Muscle layer of colon (tissue), 2 donors: ENCODE measurements around the gene IDS.
"Not testable (repeated sequence)": the region's sequence is repeated elsewhere in the genome, so short reads cannot be mapped to it uniquely, and the experiment has no call there.

Experiments
- H3K27ac ChIP-seq: one replicate; pipeline ENCODE4 v1.7.0; 2013; ENCODE audit warnings: low read depth, mild to moderate bottlenecking, low read length, moderate library complexity
- H3K27me3 ChIP-seq, 2 donors: one replicate each; pipeline ENCODE4 v1.7.0; 2013; ENCODE audit warnings: low read length in 2 of 2, mild to moderate bottlenecking in 2 of 2; ENCODE audit not compliant: insufficient read depth in 2 of 2, control insufficient read depth in 1 of 2
- H3K36me3 ChIP-seq: one replicate; pipeline ENCODE4 v1.7.0; 2013; ENCODE audit warnings: mild to moderate bottlenecking, low read length; ENCODE audit not compliant: insufficient read depth
- H3K4me1 ChIP-seq: one replicate; pipeline ENCODE4 v1.7.0; 2013; ENCODE audit warnings: mild to moderate bottlenecking, low read length; ENCODE audit not compliant: insufficient read depth
- H3K4me3 ChIP-seq, 2 donors: one replicate each; pipeline ENCODE4 v1.7.0; 2013; ENCODE audit warnings: low read length in 2 of 2, low read depth in 1 of 2, mild to moderate bottlenecking in 1 of 2, moderate library complexity in 1 of 2
- H3K9ac ChIP-seq: one replicate; pipeline ENCODE4 v1.7.0; 2013; ENCODE audit warnings: low read length
- H3K9me3 ChIP-seq: one replicate; pipeline ENCODE4 v1.7.0; 2013; ENCODE audit warnings: mild to moderate bottlenecking, low read length
- donor health status: abdominal sarcoma.
- donor health status: Adenocarcinoma of cecum.

The IDS gene

GRCh38 chrX:149525389-149525788, 20.3 kb upstream of the IDS start:
- H3K4me3 ChIP-seq, H3K27me3 ChIP-seq, H3K36me3 ChIP-seq, H3K9ac ChIP-seq, H3K4me1 ChIP-seq, H3K27ac ChIP-seq, H3K9me3 ChIP-seq: not testable (repeated sequence)

GRCh38 chrX:149522916-149523315, 17.8 kb upstream of the IDS start:
- no peaks in the 10 kb centered on the region for H3K9me3 ChIP-seq
- H3K27me3 ChIP-seq, result no peaks in the 10 kb centered on the region
- no peaks in the 10 kb centered on the region for H3K36me3 ChIP-seq
- H3K4me3 ChIP-seq, result no peak overlapping the region
- no peak overlapping the region for H3K27ac ChIP-seq
- H3K4me1 ChIP-seq, result peaks cover 7% of the 10 kb centered on the region
- H3K9ac ChIP-seq, result no peak overlapping the region

GRCh38 chrX:149521438-149521837, 16.3 kb upstream of the IDS start:
- Histone ChIP-seq H3K9me3 (no peaks in the 10 kb centered on the region), H3K4me1 (peaks cover 7% of the 10 kb centered on the region), H3K9ac (no peak overlapping the region), H3K27ac (no peak overlapping the region), H3K4me3 (no peak overlapping the region), H3K27me3 (no peaks in the 10 kb centered on the region), H3K36me3 (no peaks in the 10 kb centered on the region)

GRCh38 chrX:149520636-149521277, 15.7 kb upstream of the IDS start:
- not testable (repeated sequence) for H3K4me3 ChIP-seq, H3K4me1 ChIP-seq, H3K36me3 ChIP-seq, H3K27ac ChIP-seq, H3K9ac ChIP-seq, H3K27me3 ChIP-seq, H3K9me3 ChIP-seq

GRCh38 chrX:149518236-149518635, 13.1 kb upstream of the IDS start:
- Histone ChIP-seq H3K27me3 (no peaks in the 10 kb centered on the region), H3K4me1 (no peaks in the 10 kb centered on the region), H3K36me3 (no peaks in the 10 kb centered on the region)

GRCh38 chrX:149517308-149517707, 12.2 kb upstream of the IDS start:
- Histone ChIP-seq H3K9ac (no peak overlapping the region), H3K4me1 (no peaks in the 10 kb centered on the region), H3K27ac (no peak overlapping the region), H3K27me3 (no peaks in the 10 kb centered on the region), H3K4me3 (no peak overlapping the region), H3K36me3 (no peaks in the 10 kb centered on the region), H3K9me3 (no peaks in the 10 kb centered on the region)

More at GRCh38 chrX:149518236-149518635, 13.1 kb upstream of the IDS start:
- H3K9me3 ChIP-seq, result no peaks in the 10 kb centered on the region
- no peak overlapping the region for H3K27ac ChIP-seq
- no peak overlapping the region for H3K4me3 ChIP-seq
- no peak overlapping the region for H3K9ac ChIP-seq

- no peak overlapping the region for H3K27ac ChIP-seq
- no peak overlapping the region for H3K9ac ChIP-seq
- H3K27me3 ChIP-seq, result no peaks in the 10 kb centered on the region
- no peaks in the 10 kb centered on the region for H3K4me1 ChIP-seq
- no peaks in the 10 kb centered on the region for H3K9me3 ChIP-seq
- no peaks in the 10 kb centered on the region for H3K36me3 ChIP-seq
- H3K4me3 ChIP-seq, result no peak overlapping the region
Measured at GRCh38 chrX:149516604-149517003, 11.5 kb upstream of the IDS start.

GRCh38 chrX:149515954-149516602, 11.0 kb upstream of the IDS start:
- H3K27ac ChIP-seq, result no peak overlapping the region

GRCh38 chrX:149513825-149514428, 8.8 kb upstream of the IDS start:
- H3K27ac ChIP-seq, result no peak overlapping the region
- no peaks in the 10 kb centered on the region for H3K27me3 ChIP-seq
- H3K9ac ChIP-seq, result no peak overlapping the region
- no peak overlapping the region for H3K4me3 ChIP-seq
- H3K4me1 ChIP-seq, result no peaks in the 10 kb centered on the region
- H3K36me3 ChIP-seq, result no peaks in the 10 kb centered on the region
- no peaks in the 10 kb centered on the region for H3K9me3 ChIP-seq

More at GRCh38 chrX:149515954-149516602, 11.0 kb upstream of the IDS start:
- H3K4me1 ChIP-seq, result no peaks in the 10 kb centered on the region
- H3K9me3 ChIP-seq, result no peaks in the 10 kb centered on the region
- no peaks in the 10 kb centered on the region for H3K36me3 ChIP-seq
- no peaks in the 10 kb centered on the region for H3K27me3 ChIP-seq
- H3K9ac ChIP-seq, result no peak overlapping the region
- H3K4me3 ChIP-seq, result no peak overlapping the region

GRCh38 chrX:149512225-149512885, 7.2 kb upstream of the IDS start:
- no peaks in the 10 kb centered on the region for H3K36me3 ChIP-seq
- H3K4me1 ChIP-seq, result no peaks in the 10 kb centered on the region
- H3K4me3 ChIP-seq, result no peak overlapping the region
- H3K9ac ChIP-seq, result no peak overlapping the region
- no peak overlapping the region for H3K27ac ChIP-seq
- no peaks in the 10 kb centered on the region for H3K9me3 ChIP-seq
- H3K27me3 ChIP-seq, result no peaks in the 10 kb centered on the region

- H3K27ac ChIP-seq, result no peak overlapping the region
- H3K9ac ChIP-seq, result no peak overlapping the region
- no peaks in the 10 kb centered on the region for H3K27me3 ChIP-seq
- no peaks in the 10 kb centered on the region for H3K4me1 ChIP-seq
- H3K36me3 ChIP-seq, result no peaks in the 10 kb centered on the region
- no peak overlapping the region for H3K4me3 ChIP-seq
- H3K9me3 ChIP-seq, result no peaks in the 10 kb centered on the region
Measured at GRCh38 chrX:149511081-149511480, 6.0 kb upstream of the IDS start.
